Ovary (tissue), 9 donors: ENCODE results near the gene ZNF106. TPM values are rescaled to one million over a fixed set of nuclear protein-coding genes. Genes with fewer than 3 reads are reported as not detected.
A peak's percentile ranks its signal among the peaks of the same experiment; 100 is the strongest.

Source experiments
- DNase-seq, 5 donors: peaks; one replicate each; pipeline ENCODE4 v3.0.0-alpha.2; 2019 to 2020
- H3K27ac ChIP-seq, 2 donors: fragments of 200-600 bp; one replicate each; pipeline versions ENCODE4 v1.5.1 to v1.8.0; 2019 to 2022
- H3K27me3 ChIP-seq: fragments of 200-600 bp; one replicate; pipeline ENCODE4 v1.8.0; 2022
- H3K36me3 ChIP-seq: fragments of 200-600 bp; sonication (generic); one replicate; pipeline ENCODE4 v1.5.1; 2019
- H3K4me1 ChIP-seq: one replicate; pipeline ENCODE4 v1.8.1; 2013; ENCODE audit warnings: mild to moderate bottlenecking, moderate library complexity; ENCODE audit not compliant: insufficient read depth
- H3K4me3 ChIP-seq: fragments of 200-600 bp; sonication (generic); one replicate; pipeline ENCODE4 v1.5.1; 2017
- H3K9me3 ChIP-seq, 2 donors: fragments of 200-600 bp in 1 of 2; sonication (generic) in 1 of 2; one replicate each; pipeline versions ENCODE4 v1.5.1 to v1.8.1; 2013 to 2019; ENCODE audit warnings: mild to moderate bottlenecking in 1 of 2, moderate library complexity in 1 of 2
- CTCF ChIP-seq, 3 donors: fragments of 450-650 bp in 2 of 3; fragments of 200-600 bp in 1 of 3; IDR thresholded peaks; one replicate each; pipeline versions ENCODE4 v1.5.1 to v1.8.0; 2016 to 2022; ENCODE audit warnings: antibody characterized with exemption in 3 of 3, mild to moderate bottlenecking in 1 of 3
- EP300 ChIP-seq: sonication (generic); formaldehyde crosslinking; IDR thresholded peaks from one replicate; pipeline ENCODE4 v1.6.1; 2017; ENCODE audit warnings: antibody characterized with exemption
- POLR2A ChIP-seq: fragments of 450-650 bp; IDR thresholded peaks from one replicate; pipeline ENCODE4 v1.6.1; 2017; ENCODE audit warnings: antibody characterized with exemption, mild to moderate bottlenecking, moderate library complexity
- WGBS, 3 donors: extraction: QIAGEN DNeasy Blood & Tissue Kit in 1 of 3; methylation state at CpG; one replicate each; pipeline versions ENCODE4 v1.1.5 to v1.1.7; 2013 to 2017; 5-methylcytosine and 5-hydroxymethylcytosine counted together
- intact Hi-C, 4 donors: fragments of 100-400 bp; cut with DNase I; formaldehyde crosslinking; loops; one replicate each; pipeline versions ENCODE4 v1.11.0 to v1.15.1; 2022 to 2023
- polyA plus RNA-seq, 2 donors: library from polyadenylated mRNA; stranded (reverse); fragments of 200-250 nt in 1 of 2; fragments of 350-450 nt in 1 of 2; fragmentation: Illumina TruSeq in 1 of 2; extraction: RNeasy Lipid Tissue Mini Kit (QIAGEN cat#74804) in 1 of 2; gene quantifications; one replicate each; pipeline ENCODE4 v1.2.3, GENCODE V29; 2013 to 2014
- total RNA-seq, 7 donors: library from RNA; depleted of rRNA in 2 of 7; stranded (reverse); fragments of >200 nt in 2 of 7; fragmentation: NEBNext Ultra II Directional in 3 of 7; extraction: Animal tissue kit (Norgen Biotek cat#: 25700) in 3 of 7; gene quantifications; one replicate each; pipeline versions ENCODE4 v1.1.0 to v1.2.4, GENCODE V29; 2016 to 2023
- donor health status: DM: no; HTN: no; CAD: no; lungs with moderate emphysema.
- donor health status: DM: no; HTN: no; CAD: no.
- donor health status: Bipolar disorder and iron deficiency.
- donor health status: DM: yes; HTN: yes; CAD: no.
- donor health status: DM: no; HTN: no; CAD: no.
- donor health status: DM: yes; HTN: yes; CAD: no.

Gene ZNF106
- total and polyA plus RNA-seq, 9 donors, result 12.2 to 59.0 (median 43.4) TPM

DNA sequence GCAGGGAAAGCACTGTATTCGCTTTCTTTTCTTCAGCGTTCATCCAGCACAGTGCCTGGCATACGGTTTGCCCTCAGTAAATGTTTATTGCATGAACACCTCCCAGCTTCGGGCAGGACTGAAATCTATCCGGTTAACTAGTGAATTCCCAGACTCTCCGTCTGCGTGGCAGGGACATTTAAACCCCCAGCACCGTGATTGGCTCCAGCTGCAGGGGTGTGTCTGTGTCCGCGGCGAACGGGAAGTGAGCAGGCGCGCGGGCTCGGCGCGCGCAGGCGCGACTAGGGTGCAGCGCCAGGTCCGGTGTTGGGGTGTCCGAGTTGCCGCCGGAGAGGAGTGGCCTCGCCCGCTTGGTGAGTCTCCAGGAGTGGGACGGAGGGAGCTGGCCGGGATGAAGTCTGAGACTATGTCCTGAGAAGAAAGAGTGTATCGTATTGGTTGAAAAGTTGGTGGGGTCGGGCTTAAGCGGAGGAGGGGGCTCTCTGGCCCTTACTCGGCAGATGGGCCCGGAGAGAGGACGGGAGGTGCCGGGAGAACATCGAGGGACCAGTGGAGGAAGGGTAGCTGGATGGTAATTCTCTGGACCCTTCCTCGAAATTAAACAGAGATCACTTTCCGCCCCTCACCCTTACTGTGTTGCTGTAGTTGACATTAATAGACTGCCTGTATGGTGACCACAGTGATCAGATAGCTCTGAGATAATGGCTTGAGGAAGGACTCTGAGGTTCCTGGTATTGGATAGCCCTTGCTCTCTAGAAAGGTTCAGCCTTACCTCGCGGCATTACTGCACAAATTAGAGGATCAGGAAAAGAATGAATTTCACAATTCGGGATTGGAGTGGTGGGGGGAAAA is 4.6 kb upstream of the ZNF106 start, which contains the start of gene SNAP23:
TSS of gene SNAP23 (plus strand) at position 274 of the 852 bp plus-strand sequence. CDS start 16,213 bp downstream, outside the sequence.
- Histone ChIP-seq H3K9me3 (no peaks in the 10 kb centered on the region), H3K4me3 (peak within 1 kb of the TSS; percentile 54), H3K27ac (peak within 1 kb of the TSS; percentile 73 to 79), H3K4me1 (peaks cover 8% of the 10 kb centered on the region), H3K36me3 (no peaks in the 10 kb centered on the region), H3K27me3 (no peaks in the 10 kb centered on the region)
- TF ChIP-seq EP300 (peak; percentile 37), POLR2A (peak; percentile 95), CTCF (IDR thresholded peaks at IDR 0.05) (no peak)
- DNase-seq, result peak; percentile 89 to 95 (median 92)
- intact Hi-C loops, result no loop called here
- WGBS, 3 donors, result 0% methylated on average over 43 of the region's 43 CpGs

- intact Hi-C loops, result no loop called here
- Histone ChIP-seq H3K4me3 (peak overlapping the region; percentile 54), H3K4me1 (peaks cover 6% of the 10 kb centered on the region), H3K36me3 (no peaks in the 10 kb centered on the region), H3K27ac (peak overlapping the region; percentile 73 to 79), H3K27me3 (no peaks in the 10 kb centered on the region), H3K9me3 (no peaks in the 10 kb centered on the region)
- peak in 1 of 5 donors; percentile 48 for DNase-seq
- 2 to 3% (median 2%) methylated on average over 10 of the region's 10 CpGs for WGBS, 3 donors
- no peak for TF ChIP-seq POLR2A
- TF ChIP-seq CTCF (IDR thresholded peaks at IDR 0.05), result no peak
- TF ChIP-seq EP300, result no peak
Observed at GRCh38 chr15:42494998-42495360, 4.0 kb upstream of the ZNF106 start.

- WGBS, 3 donors, result 92 to 98% (median 93%) methylated on average over 1 of the region's 1 CpG
- intact Hi-C loops, result no loop called here
- no peaks in the 10 kb centered on the region for H3K9me3 ChIP-seq
- no peaks in the 10 kb centered on the region for H3K27me3 ChIP-seq
- peaks cover 6% of the 10 kb centered on the region for H3K4me1 ChIP-seq
- no peak overlapping the region for H3K27ac ChIP-seq
- TF ChIP-seq POLR2A, result no peak
- no peaks in the 10 kb centered on the region for H3K36me3 ChIP-seq
- H3K4me3 ChIP-seq, result no peak overlapping the region
- DNase-seq, result no peak
Observed at GRCh38 chr15:42493679-42494078, 2.7 kb upstream of the ZNF106 start.

- Histone ChIP-seq H3K36me3 (no peaks in the 10 kb centered on the region), H3K27ac (peak overlapping the region; percentile 85 to 87), H3K9me3 (no peaks in the 10 kb centered on the region), H3K4me1 (peaks cover 6% of the 10 kb centered on the region), H3K4me3 (peak overlapping the region; percentile 49), H3K27me3 (no peaks in the 10 kb centered on the region)
- WGBS, 3 donors, result 82 to 83% (median 83%) methylated on average over 18 of the region's 18 CpGs
- no peak for TF ChIP-seq EP300
- TF ChIP-seq CTCF (IDR thresholded peaks at IDR 0.05), result no peak
- TF ChIP-seq POLR2A, result no peak
- DNase-seq, result no peak
- intact Hi-C loops, result no loop called here
Observed at GRCh38 chr15:42491539-42492225, 741 bp upstream of the ZNF106 start.
